ENCODE results near the gene TAGLN3. TPM values are rescaled to one million over a fixed set of nuclear protein-coding genes. Genes with fewer than 3 reads are reported as not detected.

The TAGLN3 gene
- total RNA-seq, 1 donor from 2014 or later: 0.74 TPM

GRCh38 chr3:112018712-112019111, 20.0 kb downstream of the TAGLN3 start:
- H3K4me3 ChIP-seq: no peak overlapping the region
- H3K27ac ChIP-seq (replicated peaks): no peak overlapping the region
- intact Hi-C loops (cut with micrococcal nuclease): no loop called here
- H3K9me3 ChIP-seq (replicated peaks): no peaks in the 10 kb centered on the region
- H3K27me3 ChIP-seq (ENCODE audit: low read depth): no peaks in the 10 kb centered on the region
- no peaks in the 10 kb centered on the region for H3K36me3 ChIP-seq
- TF ChIP-seq, protein P1, sequence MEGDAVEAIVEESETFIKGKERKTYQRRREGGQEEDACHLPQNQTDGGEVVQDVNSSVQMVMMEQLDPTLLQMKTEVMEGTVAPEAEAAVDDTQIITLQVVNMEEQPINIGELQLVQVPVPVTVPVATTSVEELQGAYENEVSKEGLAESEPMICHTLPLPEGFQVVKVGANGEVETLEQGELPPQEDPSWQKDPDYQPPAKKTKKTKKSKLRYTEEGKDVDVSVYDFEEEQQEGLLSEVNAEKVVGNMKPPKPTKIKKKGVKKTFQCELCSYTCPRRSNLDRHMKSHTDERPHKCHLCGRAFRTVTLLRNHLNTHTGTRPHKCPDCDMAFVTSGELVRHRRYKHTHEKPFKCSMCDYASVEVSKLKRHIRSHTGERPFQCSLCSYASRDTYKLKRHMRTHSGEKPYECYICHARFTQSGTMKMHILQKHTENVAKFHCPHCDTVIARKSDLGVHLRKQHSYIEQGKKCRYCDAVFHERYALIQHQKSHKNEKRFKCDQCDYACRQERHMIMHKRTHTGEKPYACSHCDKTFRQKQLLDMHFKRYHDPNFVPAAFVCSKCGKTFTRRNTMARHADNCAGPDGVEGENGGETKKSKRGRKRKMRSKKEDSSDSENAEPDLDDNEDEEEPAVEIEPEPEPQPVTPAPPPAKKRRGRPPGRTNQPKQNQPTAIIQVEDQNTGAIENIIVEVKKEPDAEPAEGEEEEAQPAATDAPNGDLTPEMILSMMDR (IDR thresholded peaks at IDR 0.05; ENCODE audit: borderline replicate concordance): no peak
- peaks cover 1% of the 10 kb centered on the region for H3K4me1 ChIP-seq
- DNase-seq: no peak

GRCh38 chr3:112019716-112020115, 21.0 kb downstream of the TAGLN3 start:
- DNase-seq: no peak
- Histone ChIP-seq H3K36me3 (no peaks in the 10 kb centered on the region), H3K27ac (replicated peaks) (no peak overlapping the region), H3K27me3 (ENCODE audit: low read depth) (no peaks in the 10 kb centered on the region), H3K4me1 (no peaks in the 10 kb centered on the region), H3K9me3 (replicated peaks) (no peaks in the 10 kb centered on the region), H3K4me3 (no peak overlapping the region)
- TF ChIP-seq, protein P1 (IDR thresholded peaks at IDR 0.05; ENCODE audit: borderline replicate concordance): no peak
- intact Hi-C loops (cut with micrococcal nuclease): no loop called here

- H3K9me3 ChIP-seq (replicated peaks): no peaks in the 10 kb centered on the region
- no peaks in the 10 kb centered on the region for H3K4me1 ChIP-seq
- DNase-seq: no peak
- intact Hi-C loops (cut with micrococcal nuclease): no loop called here
- H3K36me3 ChIP-seq: no peaks in the 10 kb centered on the region
- no peaks in the 10 kb centered on the region for H3K27me3 ChIP-seq (ENCODE audit: low read depth)
- H3K27ac ChIP-seq (replicated peaks): no peak overlapping the region
- TF ChIP-seq, protein P1 (IDR thresholded peaks at IDR 0.05; ENCODE audit: borderline replicate concordance): no peak
- no peak overlapping the region for H3K4me3 ChIP-seq
These were observed 22.0 kb downstream of the TAGLN3 start for GRCh38 chr3:112020674-112021085.

DNA sequence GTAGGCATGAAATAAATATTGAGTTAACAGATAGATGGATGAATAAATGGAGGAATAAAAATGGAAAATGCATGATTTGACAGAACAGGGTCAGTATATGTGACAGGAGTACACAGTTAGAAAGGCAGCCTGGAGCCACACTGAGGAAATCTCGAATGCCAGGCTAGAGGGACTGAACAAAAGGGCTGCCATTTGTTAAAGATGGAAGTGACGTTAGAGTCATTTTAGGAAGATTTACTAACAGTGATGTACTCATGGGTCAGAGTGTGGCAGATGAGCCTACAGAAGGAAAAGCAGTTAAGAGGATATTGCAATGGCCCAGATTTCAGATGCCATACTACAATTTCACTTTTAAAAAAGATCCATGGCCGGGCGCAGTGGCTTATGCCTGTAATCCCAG, 28.4 kb downstream of the TAGLN3 start:
- intact Hi-C loops (cut with micrococcal nuclease): no loop called here
- DNase-seq: no peak
- TF ChIP-seq, protein P1 (IDR thresholded peaks at IDR 0.05; ENCODE audit: borderline replicate concordance): no peak
- no peaks in the 10 kb centered on the region for H3K9me3 ChIP-seq (replicated peaks)
- H3K36me3 ChIP-seq: no peaks in the 10 kb centered on the region
- H3K27ac ChIP-seq (replicated peaks): no peak overlapping the region
- H3K4me1 ChIP-seq: peaks cover 9% of the 10 kb centered on the region
- no peak overlapping the region for H3K4me3 ChIP-seq
- no peaks in the 10 kb centered on the region for H3K27me3 ChIP-seq (ENCODE audit: low read depth)

DNA sequence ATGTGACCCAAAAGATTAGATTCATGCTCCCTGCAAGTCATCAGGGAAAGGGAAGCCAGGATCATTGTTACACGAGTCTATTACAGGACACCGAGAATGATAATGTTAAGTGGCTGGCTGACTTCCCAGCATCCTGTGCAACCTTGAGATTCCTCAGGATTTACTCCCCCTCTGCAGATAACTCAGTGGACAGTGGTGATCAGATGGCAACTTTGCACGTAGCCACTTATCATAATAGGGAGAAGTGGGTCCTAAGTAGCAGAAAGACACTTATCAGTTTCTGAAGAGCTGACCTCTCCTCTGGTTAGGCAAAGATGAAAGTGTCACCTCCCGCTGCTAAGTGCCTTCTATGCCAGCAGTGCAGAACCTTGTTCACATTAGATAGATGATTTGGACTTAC, 29.1 kb downstream of the TAGLN3 start:
- DNase-seq: no peak
- H3K36me3 ChIP-seq: no peaks in the 10 kb centered on the region
- no peaks in the 10 kb centered on the region for H3K27me3 ChIP-seq (ENCODE audit: low read depth)
- H3K27ac ChIP-seq (replicated peaks): no peak overlapping the region
- H3K4me1 ChIP-seq: peaks cover 16% of the 10 kb centered on the region
- no peaks in the 10 kb centered on the region for H3K9me3 ChIP-seq (replicated peaks)
- intact Hi-C loops (cut with micrococcal nuclease): no loop called here
- TF ChIP-seq, protein P1 (IDR thresholded peaks at IDR 0.05; ENCODE audit: borderline replicate concordance): no peak
- H3K4me3 ChIP-seq: no peak overlapping the region

- Histone ChIP-seq H3K9me3 (replicated peaks) (no peaks in the 10 kb centered on the region), H3K4me3 (no peak overlapping the region), H3K4me1 (peaks cover 17% of the 10 kb centered on the region), H3K27me3 (ENCODE audit: low read depth) (no peaks in the 10 kb centered on the region), H3K36me3 (no peaks in the 10 kb centered on the region), H3K27ac (replicated peaks) (no peak overlapping the region)
- TF ChIP-seq, protein P1 (IDR thresholded peaks at IDR 0.05; ENCODE audit: borderline replicate concordance): no peak
- intact Hi-C loops (cut with micrococcal nuclease): no loop called here
- DNase-seq: no peak
These were observed 32.2 kb downstream of the TAGLN3 start for GRCh38 chr3:112030901-112031300.

Measured in left ventricle myocardium inferior (tissue), 1 donor.